HG03108 (cell line): ENCODE results near the gene PIM3.

Experiments
- ATAC-seq: cut with Tn5 transposase; IDR thresholded peaks from one replicate; pipeline ENCODE4 v1.9.1; 2021; ENCODE audit warnings: moderate library complexity; ENCODE audit not compliant: unreplicated experiment

Gene PIM3

GRCh38 chr22:49966041-49966773 lies 5.6 kb downstream of the PIM3 start:
- ATAC-seq, result no peak

- no peak for ATAC-seq
Observed at GRCh38 chr22:49966774-49967705, 6.5 kb downstream of the PIM3 start.

- no peak for ATAC-seq
Observed at GRCh38 chr22:49967706-49968208, 7.2 kb downstream of the PIM3 start.

GRCh38 chr22:49968313-49968830 lies 7.8 kb downstream of the PIM3 start:
- no peak for ATAC-seq

- ATAC-seq, result no peak
Observed at GRCh38 chr22:49968831-49969661, 8.5 kb downstream of the PIM3 start.

- ATAC-seq, result no peak
Observed at GRCh38 chr22:49969751-49970527, 9.4 kb downstream of the PIM3 start.

- ATAC-seq, result peak; percentile 54
Observed at GRCh38 chr22:49970528-49971231, 10.1 kb downstream of the PIM3 start.

GRCh38 chr22:49971232-49972162 lies 10.9 kb downstream of the PIM3 start:
- ATAC-seq, result peak; percentile 17

- ATAC-seq, result no peak
Observed at GRCh38 chr22:49972163-49973017, 11.8 kb downstream of the PIM3 start.

GRCh38 chr22:49973018-49973961 lies 12.7 kb downstream of the PIM3 start:
- ATAC-seq, result no peak

- ATAC-seq, result no peak
Observed at GRCh38 chr22:49975543-49976389, 15.2 kb downstream of the PIM3 start.

GRCh38 chr22:49976439-49977175 lies 16.0 kb downstream of the PIM3 start:
- ATAC-seq, result no peak

GRCh38 chr22:49977578-49977977 lies 17.0 kb downstream of the PIM3 start:
- ATAC-seq, result no peak

- no peak for ATAC-seq
Observed at GRCh38 chr22:49979587-49980264, 19.2 kb downstream of the PIM3 start.
